Lower leg skin (tissue), 3 donors: ENCODE results near the gene ABCB9.

Source experiments
- CTCF ChIP-seq, 3 donors: fragments of 450-650 bp; IDR thresholded peaks; one replicate each; pipeline ENCODE4 v1.5.1; 2016; ENCODE audit warnings: antibody characterized with exemption in 3 of 3, mild to moderate bottlenecking in 3 of 3, moderate library complexity in 2 of 3
- POLR2A ChIP-seq, 2 donors: fragments of 450-650 bp; IDR thresholded peaks; one replicate each; pipeline ENCODE4 v1.6.1; 2016 to 2017; ENCODE audit warnings: antibody characterized with exemption in 2 of 2, mild to moderate bottlenecking in 1 of 2, moderate library complexity in 1 of 2

GRCh38 chr12:122983789-122984515 is 17.7 kb upstream of the ABCB9 start:
- no peak for TF ChIP-seq CTCF (IDR thresholded peaks at IDR 0.05)
- TF ChIP-seq POLR2A (IDR thresholded peaks at IDR 0.05), result no peak
